Fibroblast of skin of back (primary cell): ENCODE data around the gene CMPK1. TPM values are rescaled to one million over a fixed set of nuclear protein-coding genes. Genes with fewer than 3 reads are reported as not detected.
"Not testable (repeated sequence)": the region's sequence is repeated elsewhere in the genome, so short reads cannot be mapped to it uniquely, and the experiment has no call there.

Experiments used
- DNase-seq: peaks from one replicate; pipeline ENCODE4 v3.0.0-alpha.2; 2013
- polyA plus RNA-seq, 2 experiments: library from polyadenylated mRNA; unstranded; fragments of 120-200 nt; gene quantifications; one replicate each; pipeline ENCODE4 v1.2.1, GENCODE V29; 2013; ENCODE audit not compliant: insufficient read length in 2 of 2

CMPK1 gene, protein sequence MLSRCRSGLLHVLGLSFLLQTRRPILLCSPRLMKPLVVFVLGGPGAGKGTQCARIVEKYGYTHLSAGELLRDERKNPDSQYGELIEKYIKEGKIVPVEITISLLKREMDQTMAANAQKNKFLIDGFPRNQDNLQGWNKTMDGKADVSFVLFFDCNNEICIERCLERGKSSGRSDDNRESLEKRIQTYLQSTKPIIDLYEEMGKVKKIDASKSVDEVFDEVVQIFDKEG
- 120 TPM for polyA plus RNA-seq (2013, experiment 1 of 2; ENCODE audit: insufficient read length)
- 140 TPM for polyA plus RNA-seq (2013, experiment 2 of 2; ENCODE audit: insufficient read length)

DNA sequence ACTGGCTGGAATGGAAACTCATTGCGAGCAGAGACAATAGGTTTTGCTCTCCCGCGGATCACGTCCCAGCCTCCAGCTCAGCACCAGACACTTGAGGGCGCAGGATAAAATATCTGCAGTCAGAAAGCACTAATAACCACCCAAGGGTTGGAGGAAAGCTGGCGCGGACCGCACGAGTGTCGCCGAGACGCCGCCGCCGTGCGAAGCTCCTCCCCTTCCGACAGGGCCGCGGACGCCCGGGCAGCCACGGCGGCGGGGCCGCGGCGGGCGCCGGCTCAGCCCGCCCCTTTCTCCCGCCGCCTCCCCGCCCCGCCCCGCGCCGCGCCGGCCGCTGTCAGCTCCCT is at the start of gene CMPK1:
CMPK1 (plus strand) TSS at position 213 of the 344 bp plus-strand sequence. CDS start 156 bp downstream, outside the sequence.
- DNase-seq: peak; percentile 89

DNA sequence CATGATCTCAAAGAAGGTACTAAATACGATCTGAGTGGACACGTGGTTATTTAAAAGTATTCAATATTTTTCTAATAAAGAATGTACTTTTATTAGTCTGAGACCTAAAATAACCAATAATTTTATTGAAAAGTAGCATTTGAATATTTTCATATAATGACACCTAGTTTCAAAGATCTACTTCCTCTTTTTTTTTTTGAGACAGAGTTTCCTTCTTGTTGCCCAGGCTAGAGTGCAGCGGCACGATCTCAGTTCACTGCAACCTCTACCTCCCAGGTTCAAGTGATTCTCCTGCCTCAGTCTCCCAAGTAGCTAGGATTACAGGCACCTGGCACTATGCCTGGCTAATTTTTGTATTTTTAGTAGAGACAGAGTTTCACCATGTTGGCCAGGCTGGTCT is 45.5 kb upstream of the CMPK1 start:
- not testable (repeated sequence) for DNase-seq

DNA sequence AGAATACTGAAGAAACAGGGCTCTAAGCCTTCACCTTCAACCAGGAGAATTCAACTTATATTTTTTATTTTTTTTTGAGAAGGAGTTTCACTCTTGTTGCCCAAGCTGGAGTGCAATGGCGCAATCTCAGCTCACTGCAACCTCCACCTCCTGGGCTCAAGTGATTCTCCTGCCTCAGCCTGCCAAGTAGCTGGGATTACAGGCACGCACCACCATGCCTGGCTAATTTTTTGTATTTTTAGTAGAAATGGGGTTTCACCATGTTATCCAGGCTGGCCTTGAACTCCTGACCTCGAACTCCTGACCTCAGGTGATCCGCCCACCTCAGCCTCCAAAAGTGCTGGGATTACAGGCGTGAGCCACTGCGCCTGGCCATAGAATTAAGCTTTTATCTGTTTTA is 38.7 kb upstream of the CMPK1 start:
- DNase-seq: not testable (repeated sequence)

DNA sequence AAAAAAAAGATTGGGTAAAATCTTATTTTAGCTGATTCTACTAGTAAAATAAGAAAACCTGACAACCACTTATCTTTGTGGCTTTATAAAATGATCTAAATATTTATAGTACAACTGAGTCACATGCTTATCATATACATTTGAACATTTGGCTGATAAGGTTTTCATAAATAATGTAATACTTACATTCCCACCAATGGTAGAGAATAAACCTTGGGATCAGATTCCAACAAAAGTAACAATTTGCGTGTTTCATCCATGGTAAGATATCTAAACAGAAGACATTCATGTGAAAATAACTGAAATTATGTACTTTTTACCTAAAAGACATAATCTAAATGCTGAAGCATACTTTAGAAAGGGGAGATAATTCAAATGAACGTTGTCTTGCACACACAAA is 38.0 kb upstream of the CMPK1 start:
- DNase-seq: no peak

DNA sequence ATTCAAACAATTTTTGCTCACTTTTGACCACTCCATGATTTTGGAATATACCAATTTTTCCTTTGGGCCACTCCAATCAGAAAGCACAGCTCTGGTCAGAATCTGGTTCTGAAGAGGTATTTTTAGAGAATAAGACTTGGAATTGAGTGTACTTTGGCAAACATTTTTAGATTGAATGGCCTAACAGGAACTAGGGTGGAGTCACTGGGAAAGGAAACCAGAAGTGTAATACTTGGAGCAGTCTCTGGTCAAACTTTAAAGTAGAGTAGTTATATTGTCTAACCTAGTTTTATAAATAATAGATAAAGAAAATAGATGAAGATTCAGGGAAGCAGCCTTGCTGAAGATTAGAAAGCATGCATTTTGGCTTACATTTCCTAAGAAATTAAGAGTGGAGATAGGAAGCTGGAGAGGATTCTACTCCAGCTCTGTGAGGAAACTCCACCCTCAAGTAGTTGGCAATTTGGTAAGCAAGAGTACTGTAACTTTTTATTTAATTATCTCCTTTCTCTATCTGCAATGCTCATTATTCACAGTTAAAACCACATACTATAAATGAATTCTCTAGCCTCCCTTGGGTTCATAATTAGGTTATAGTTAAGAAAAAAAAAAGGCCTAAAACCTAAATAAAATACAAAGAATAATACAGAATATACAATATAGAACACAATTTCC is 35.4 kb upstream of the CMPK1 start:
- no peak for DNase-seq

DNA sequence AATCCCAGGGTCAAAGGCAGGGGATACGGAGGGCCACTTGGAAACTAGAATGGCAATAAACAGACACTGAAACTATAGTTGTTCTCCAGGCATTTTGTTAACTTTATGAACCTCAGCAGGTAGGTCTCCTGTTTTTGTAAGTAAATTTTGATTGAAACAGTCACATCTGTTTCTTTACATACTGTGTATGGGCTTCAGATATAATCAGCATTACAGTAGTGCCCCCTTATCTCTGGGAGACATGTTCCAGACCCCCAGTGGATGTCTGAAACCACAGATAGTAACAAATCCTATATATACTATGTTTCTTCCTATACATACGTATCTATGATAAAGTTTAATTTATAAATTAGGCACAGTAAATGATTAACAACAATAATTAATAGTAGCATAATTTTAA is 31.1 kb upstream of the CMPK1 start:
- DNase-seq: no peak

DNA sequence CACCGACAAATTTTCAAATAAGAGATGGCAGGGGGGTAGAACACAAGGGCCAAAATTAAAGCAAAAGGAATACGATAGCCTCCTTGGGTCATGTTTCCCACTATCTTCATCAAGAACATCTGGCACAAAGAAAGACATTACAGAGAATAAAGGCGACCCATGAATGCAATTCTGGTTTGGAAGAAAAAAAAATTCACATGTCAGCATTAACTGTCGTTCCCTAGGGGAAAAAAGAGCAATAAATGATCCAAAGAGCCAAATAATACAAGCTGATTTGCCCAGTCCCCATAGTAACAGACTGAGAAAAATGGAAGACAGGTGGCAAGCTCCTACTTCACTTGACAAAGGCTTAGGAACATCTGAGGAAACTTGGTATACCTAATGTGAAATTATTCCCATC is 24.2 kb upstream of the CMPK1 start:
- no peak for DNase-seq

DNA sequence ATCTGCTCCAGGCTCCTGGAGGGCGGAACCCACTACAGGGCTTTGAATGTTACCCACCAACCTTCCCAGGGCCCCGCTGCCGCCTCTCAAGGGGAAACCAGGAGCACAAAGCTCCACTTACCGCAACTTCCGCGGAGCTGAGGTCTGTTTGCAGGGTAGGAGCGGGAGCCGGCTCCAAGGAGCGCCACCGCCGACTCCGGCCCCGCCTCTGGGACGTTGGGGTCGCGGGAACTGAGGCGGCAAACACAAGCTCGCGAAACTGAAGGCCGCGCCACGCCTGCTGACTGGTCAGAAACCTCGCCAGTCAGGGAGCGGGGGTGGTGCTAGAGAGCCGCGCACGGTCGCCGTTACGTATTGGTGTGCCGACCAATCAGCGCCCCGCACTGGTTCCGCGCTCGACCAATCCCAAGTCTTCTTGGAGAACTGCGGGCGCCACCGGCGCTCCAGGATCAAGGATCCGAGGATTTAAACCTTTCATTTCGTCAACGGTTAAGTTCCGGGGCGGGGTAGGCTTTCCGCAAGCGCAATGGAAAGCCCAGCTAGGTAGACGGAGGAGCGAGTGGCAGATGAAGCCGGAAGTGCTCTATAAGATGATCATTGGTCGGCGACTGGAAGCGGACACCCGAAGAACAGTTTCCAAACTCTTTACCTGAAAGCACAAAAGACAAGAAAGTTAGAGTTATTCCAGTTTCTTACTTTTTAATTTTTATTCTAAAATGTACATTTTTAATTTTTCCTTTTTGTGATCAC is 19.5 kb upstream of the CMPK1 start, which contains the start of gene STIL:
STIL (minus strand) TSS at position 233 of the 750 bp plus-strand sequence. CDS start 3,828 bp downstream, outside the sequence.
- DNase-seq: peak; percentile 100

DNA sequence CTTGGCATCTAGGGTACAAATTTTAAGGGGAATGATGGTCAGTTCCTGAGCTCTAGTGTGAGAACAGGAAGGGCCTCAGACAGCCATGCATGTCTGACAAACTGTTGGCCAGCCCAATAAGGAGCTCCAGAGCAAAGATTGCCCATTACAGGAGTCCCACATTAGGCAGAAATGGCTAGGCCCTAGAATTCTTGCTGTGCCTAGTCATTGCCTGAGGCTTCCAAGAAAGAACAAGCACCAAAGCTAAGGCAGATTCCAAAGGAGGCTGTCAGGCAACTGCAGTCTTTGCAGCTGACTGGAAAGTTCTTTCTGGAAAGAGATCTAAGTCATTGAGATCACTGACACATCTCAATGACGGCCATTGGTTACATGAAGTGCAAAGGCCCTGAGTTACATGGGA is 15.7 kb upstream of the CMPK1 start:
- peak; percentile 86 for DNase-seq

DNA sequence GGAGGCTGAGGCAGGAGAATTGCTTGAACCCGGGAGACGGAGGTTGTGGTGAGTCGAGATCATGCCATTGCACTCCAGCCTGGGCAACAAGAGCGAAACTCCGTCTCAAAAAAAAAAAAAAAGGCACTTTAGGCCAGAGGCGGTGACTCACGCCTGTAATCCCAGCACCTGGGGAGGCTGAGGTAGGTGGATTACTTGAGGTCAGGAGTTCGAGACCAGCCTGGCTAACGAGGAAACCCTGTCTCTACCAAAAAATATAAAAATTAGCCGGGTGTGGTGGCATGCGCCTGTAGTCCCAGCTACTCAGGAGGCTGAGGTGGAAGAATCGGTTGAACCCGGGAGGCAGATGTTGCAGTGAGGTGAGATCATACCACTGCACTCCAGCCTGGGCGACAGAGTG is 13.6 kb upstream of the CMPK1 start:
- not testable (repeated sequence) for DNase-seq

DNA sequence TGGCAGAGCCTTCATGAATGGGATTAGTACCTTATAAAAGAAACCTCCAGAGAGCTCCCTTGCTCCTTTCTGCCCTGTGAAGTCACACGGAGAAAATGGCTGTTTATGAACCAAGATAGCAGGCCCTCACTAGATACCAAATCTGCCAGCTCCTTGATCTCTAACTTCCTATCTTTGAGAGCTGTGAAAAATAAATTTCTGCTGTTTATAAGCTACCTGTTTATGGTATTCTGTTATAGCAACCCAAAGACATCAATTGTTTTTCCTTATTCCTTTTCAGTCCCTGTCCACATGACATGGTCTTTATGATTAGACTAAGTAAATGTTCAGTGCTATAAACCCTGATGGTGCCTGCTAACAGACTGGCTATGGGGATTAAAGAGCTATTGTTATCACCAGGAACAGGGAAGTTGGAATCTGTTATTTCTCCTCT is 10.0 kb upstream of the CMPK1 start:
- DNase-seq: no peak

DNA sequence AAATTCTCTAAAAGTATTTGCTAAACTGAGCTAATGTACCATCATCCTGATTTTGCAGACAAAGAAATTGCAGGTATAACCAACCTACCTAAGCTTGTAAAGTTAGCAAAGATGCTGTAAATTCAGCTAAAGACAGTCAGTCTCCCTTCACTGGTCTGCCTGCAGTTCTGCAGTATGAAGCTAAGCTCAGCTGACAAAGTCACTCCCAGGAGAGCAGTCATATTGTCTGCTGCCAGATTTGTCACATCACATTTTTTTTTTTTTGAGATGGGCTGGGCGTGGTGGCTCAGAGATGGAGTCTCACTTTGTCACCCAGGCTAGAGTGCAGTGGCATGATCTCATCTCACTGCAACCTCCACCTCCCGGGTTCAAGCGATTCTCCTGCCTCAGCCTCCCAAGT is 8.9 kb upstream of the CMPK1 start:
- no peak for DNase-seq

DNA sequence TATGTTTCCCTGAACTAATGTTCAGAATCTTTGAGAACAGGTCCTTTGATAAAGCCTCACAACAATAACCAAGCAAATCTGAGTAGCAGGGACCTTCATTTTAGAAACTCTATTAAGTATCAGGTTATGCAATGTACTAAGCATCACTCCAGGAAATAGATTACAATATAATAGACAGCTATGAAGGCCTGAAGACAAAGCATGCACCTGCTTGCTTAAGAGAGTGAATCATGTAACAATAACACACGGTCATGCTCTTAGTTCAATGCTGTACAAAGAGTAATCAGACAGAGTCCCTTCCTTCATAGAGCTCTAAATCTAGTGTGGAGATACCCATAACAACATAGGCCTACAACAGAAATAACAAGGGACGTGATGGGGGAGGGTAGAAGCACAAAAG is 8.1 kb upstream of the CMPK1 start:
- DNase-seq: no peak

DNA sequence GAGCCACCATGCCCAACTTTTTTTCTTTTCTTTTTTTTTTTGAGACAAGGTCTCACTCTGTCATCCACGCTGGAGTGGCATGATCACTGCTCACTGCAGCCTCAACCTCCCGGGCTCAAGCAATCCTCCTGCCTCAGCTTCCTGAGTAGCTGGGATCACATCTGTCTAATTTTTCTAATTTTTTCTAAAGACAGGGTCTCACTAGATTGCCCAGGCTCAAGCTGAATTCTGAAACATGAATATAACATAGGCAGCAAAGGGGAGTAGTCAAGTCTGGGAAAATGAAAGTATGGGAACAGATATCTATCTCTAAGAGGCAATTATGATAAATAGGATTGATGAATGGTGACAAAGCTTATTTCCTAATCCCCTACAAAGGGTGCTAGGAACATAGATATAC is 7.3 kb upstream of the CMPK1 start:
- DNase-seq: no peak

DNA sequence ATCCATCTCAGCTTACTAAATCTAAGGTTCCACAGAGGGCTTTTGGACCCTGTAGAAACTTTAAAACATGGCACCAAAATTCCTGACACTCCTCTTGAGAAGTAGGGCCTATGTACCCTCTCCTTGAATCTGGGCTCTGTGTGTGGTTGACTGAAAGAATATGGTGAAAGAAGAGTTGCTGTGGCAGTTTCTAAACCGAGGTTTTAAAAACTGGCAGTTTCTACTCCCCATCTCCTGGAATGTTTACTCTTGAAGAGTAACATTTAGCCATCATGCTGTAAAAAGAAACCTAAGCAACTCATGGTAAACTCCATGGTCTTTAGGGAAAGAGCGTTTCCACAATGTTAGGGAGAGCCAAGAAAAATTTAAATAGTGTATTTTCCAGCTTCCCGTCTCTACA is 4.6 kb upstream of the CMPK1 start:
- DNase-seq: no peak

DNA sequence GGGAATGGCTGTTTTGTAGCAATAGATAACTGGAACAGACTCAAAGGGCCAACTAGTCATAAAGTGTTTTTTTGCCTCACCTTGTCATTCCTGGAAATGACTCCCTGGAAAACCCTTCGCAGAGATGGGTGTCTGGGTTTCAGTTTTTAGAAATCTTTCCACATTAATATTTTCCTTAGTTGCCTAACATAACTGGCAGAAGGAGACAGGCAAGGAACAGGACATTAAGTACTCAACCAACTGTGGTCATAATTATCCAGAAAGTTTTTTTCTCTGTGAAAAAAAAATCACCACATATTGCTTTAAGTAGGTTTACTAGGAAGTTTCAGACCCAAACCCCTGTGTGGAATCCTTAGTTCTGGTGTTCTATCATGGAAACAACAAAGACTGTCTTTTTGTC is 3.4 kb upstream of the CMPK1 start:
- no peak for DNase-seq

DNA sequence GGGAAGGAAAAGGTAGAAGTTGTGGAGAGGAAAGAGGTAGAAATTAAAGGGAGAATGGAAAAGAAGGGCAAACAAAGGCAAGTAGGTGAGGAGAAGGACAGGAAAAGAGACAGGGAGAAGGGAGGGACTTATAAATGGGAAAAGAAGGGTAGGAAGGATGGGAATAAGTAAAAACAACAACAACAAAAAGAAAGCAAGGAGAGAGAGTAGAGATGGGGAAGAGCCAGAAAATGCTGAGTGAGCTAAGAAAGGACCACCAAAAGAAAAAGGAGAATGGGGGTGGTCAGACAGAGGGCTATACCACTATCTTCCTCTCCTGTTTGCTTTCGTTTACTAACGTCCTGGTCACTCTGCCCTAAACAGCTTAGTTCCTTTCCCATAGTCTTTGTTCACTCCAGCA is 1.7 kb upstream of the CMPK1 start:
- no peak for DNase-seq

DNA sequence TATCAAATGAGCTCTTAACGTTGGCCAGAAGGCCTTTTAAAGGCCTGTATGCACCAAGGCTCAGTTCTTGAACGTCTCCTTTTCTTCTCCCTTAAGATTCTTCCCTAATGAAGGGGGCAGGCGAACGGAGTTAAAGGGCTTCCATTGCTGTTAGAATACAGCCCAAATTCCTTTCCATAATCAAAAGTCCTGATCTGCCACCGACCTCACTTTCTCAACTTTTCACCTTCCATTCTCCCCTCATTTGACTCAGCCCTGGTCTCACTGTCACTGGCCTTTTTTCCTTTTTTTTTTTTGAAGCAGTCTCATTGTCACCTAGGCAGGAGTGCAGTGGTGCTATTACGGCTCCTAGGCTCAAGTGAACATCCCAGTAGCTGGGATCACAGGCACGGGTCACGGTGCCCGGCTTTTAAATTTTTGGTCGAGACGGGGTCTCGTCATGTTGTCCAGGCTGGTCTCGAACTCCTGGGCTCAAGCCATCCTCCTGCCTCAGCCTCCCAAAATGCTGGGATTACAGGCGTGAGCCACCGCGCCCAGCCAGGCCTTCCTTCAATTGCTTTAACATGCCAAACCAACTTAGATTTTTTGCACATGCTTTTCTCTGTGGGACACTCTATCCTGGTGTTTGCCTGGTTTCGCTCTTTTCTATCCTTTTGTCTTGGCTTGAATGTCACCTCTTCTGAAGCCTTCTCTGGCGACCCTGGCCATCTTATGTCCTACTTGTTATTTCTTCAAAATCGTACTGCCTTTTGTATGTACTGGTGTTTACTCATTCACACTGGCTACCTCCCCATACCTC is 612 bp upstream of the CMPK1 start:
- no peak for DNase-seq

DNA sequence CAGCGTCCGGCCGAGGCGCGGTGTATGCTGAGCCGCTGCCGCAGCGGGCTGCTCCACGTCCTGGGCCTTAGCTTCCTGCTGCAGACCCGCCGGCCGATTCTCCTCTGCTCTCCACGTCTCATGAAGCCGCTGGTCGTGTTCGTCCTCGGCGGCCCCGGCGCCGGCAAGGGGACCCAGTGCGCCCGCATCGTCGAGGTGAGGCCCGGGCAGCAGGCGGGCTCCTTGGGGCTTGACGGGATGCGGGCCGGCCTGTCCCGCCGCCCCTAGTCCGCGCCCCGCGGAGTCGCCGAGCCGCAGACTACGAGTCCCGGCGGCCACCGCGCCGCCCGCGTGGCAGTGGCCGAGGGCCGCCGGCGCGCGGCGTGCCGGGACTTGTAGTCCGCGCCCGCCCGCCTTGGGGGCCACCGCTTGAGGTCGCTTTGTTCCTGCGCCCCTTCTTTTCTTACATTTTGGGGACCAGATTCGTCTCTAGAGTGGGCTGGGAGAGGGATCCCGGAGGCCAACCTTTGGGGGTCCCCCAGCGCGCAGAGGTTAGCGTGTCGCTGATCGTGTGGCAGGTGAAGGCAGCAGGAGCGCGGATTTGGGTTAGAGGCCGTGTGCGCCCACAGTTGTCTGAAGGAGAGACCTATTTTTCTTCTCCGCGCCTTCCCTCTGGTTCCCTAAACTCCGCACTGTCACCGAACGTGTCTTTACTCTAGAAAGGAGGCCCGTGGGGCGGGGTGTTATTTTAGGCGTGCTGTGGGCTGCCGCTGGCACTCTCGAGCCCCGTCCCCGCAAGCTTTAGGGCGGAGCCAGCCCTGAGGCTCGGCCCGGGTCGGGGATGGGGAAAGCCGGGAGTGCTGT is 553 bp downstream of the CMPK1 start:
- peak; percentile 82 for DNase-seq

DNA sequence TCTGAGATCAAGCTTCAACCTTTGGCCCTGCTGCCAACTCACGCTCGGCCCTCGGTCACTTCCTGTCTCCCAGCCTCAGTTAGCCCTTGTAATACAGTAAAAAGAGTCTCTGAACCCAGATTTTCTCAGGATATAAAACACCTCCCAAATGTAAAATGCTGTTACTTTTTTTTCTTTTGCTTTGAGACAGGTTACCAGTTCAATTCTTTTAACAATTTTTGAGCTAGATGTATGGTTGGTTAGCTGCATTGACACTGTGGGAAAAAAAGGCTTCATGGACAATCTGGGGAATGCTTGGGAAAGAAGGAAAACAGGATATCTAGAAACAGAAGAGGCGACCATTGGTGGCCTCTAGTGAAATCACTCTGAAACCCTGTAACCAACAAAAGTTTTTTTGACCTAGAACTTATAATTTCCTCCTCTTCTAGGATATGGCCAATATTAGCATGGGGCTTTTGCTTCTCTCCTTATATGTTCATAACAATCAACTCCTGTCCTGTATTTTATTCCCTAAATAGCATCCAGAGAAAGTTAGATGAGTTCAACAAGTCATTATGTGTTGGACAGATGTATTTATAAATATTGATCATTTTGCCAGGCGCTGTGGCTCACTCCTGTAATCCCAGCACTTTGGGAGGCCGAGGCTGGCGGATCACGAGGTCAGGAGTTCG is 1.3 kb downstream of the CMPK1 start:
- peak; percentile 8 for DNase-seq

DNA sequence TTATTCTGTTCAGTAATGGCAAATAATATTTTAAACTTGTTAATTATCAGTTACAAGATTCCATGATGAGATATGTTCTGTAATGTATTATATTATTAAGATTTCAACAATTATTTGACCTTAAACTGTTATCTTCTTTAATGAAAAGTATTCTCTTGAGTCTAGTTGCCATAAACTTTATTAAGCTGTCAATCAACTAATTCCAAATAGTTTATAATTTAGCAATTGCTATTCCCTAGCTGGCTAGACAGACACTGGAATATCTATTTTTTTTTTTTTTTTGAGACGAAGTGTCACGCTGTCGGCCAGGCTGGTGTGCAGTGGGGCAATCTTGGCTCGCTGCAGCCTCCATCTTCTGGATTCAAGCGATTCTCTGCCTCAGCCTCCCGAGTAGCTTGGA is 3.8 kb downstream of the CMPK1 start:
- DNase-seq: no peak
